ENCODE results near the gene AGRP.
"Not testable (repeated sequence)": the region's sequence is repeated elsewhere in the genome, so short reads cannot be mapped to it uniquely, and the experiment has no call there.

Gene AGRP

DNA sequence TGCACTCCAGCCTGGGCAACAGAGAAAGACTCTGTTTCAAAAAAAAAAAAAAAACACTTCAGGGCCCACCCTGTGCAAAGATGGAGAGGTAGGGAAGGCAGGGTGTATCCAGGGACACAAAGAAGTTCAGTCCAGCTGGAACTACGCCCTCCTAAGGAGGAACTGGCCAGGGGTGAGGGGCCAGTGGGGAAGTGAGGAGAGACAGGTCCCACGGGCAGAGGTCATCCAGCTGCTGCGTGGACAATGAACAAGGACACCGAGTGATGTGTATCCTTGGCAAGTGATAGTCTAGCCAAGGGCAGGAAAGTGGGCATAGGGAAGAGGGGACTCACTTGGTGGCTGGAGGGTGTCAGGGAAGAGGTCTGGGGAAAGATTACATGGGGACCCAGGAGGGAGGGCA lies 35.9 kb upstream of the AGRP start:
- Histone ChIP-seq H3K4me3 (ENCODE audit: low read depth, low read length) (no peak overlapping the region), H3K9me3 (ENCODE audit: control insufficient read depth, insufficient read depth, low read depth, low read length) (no peaks in the 10 kb centered on the region), H3K36me3 (ENCODE audit: control insufficient read depth, insufficient read depth, low read length) (no peaks in the 10 kb centered on the region), H3K4me1 (ENCODE audit: control insufficient read depth, insufficient read depth, low read length) (no peaks in the 10 kb centered on the region), H3K27ac (ENCODE audit: low read depth, low read length) (no peak overlapping the region), H3K27me3 (ENCODE audit: control insufficient read depth, insufficient read depth, low read length) (peaks cover 23% of the 10 kb centered on the region), H3K9ac (ENCODE audit: low read length) (no peak overlapping the region)

- H3K4me1 ChIP-seq (ENCODE audit: control insufficient read depth, insufficient read depth, low read length) = no peaks in the 10 kb centered on the region
- H3K4me3 ChIP-seq (ENCODE audit: low read depth, low read length) = no peak overlapping the region
- H3K36me3 ChIP-seq (ENCODE audit: control insufficient read depth, insufficient read depth, low read length) = no peaks in the 10 kb centered on the region
- no peak overlapping the region for H3K27ac ChIP-seq (ENCODE audit: low read depth, low read length)
- peaks cover 18% of the 10 kb centered on the region; the same call in 1 of the 2 replicates for H3K27me3 ChIP-seq (ENCODE audit: control insufficient read depth, insufficient read depth, low read length)
- no peak overlapping the region for H3K9ac ChIP-seq (ENCODE audit: low read length)
- no peaks in the 10 kb centered on the region for H3K9me3 ChIP-seq (ENCODE audit: control insufficient read depth, insufficient read depth, low read depth, low read length)
Measured at GRCh38 chr16:67518676-67519075, 35.3 kb upstream of the AGRP start.

GRCh38 chr16:67517661-67518423 lies 34.5 kb upstream of the AGRP start:
- peaks cover 17% of the 10 kb centered on the region; the same call in 1 of the 2 replicates for H3K27me3 ChIP-seq (ENCODE audit: control insufficient read depth, insufficient read depth, low read length)
- no peak overlapping the region for H3K4me3 ChIP-seq (ENCODE audit: low read depth, low read length)
- no peaks in the 10 kb centered on the region for H3K9me3 ChIP-seq (ENCODE audit: control insufficient read depth, insufficient read depth, low read depth, low read length)
- no peaks in the 10 kb centered on the region for H3K36me3 ChIP-seq (ENCODE audit: control insufficient read depth, insufficient read depth, low read length)
- no peak overlapping the region for H3K9ac ChIP-seq (ENCODE audit: low read length)
- H3K4me1 ChIP-seq (ENCODE audit: control insufficient read depth, insufficient read depth, low read length) = no peaks in the 10 kb centered on the region
- no peak overlapping the region for H3K27ac ChIP-seq (ENCODE audit: low read depth, low read length)

DNA sequence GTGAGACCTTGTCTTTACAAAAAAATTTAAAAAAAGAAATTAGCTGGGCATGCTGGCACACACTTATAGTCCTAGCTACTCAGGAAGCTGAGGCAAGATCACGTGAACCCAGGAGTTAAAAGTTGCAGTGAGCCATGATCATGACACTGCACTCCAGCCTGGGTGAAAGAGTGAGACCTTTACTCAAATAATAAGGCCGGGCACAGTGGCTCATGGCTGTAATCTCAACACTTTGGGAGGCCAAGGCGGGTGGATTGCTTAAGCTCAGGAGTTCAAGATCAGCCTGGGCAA lies 33.8 kb upstream of the AGRP start:
- Histone ChIP-seq H3K9ac (ENCODE audit: low read length) (no peak overlapping the region), H3K9me3 (ENCODE audit: control insufficient read depth, insufficient read depth, low read depth, low read length) (no peaks in the 10 kb centered on the region), H3K27me3 (ENCODE audit: control insufficient read depth, insufficient read depth, low read length) (peaks cover 13% of the 10 kb centered on the region; the same call in 1 of the 2 replicates), H3K36me3 (ENCODE audit: control insufficient read depth, insufficient read depth, low read length) (no peaks in the 10 kb centered on the region), H3K4me3 (ENCODE audit: low read depth, low read length) (no peak overlapping the region), H3K27ac (ENCODE audit: low read depth, low read length) (no peak overlapping the region), H3K4me1 (ENCODE audit: control insufficient read depth, insufficient read depth, low read length) (no peaks in the 10 kb centered on the region)

DNA sequence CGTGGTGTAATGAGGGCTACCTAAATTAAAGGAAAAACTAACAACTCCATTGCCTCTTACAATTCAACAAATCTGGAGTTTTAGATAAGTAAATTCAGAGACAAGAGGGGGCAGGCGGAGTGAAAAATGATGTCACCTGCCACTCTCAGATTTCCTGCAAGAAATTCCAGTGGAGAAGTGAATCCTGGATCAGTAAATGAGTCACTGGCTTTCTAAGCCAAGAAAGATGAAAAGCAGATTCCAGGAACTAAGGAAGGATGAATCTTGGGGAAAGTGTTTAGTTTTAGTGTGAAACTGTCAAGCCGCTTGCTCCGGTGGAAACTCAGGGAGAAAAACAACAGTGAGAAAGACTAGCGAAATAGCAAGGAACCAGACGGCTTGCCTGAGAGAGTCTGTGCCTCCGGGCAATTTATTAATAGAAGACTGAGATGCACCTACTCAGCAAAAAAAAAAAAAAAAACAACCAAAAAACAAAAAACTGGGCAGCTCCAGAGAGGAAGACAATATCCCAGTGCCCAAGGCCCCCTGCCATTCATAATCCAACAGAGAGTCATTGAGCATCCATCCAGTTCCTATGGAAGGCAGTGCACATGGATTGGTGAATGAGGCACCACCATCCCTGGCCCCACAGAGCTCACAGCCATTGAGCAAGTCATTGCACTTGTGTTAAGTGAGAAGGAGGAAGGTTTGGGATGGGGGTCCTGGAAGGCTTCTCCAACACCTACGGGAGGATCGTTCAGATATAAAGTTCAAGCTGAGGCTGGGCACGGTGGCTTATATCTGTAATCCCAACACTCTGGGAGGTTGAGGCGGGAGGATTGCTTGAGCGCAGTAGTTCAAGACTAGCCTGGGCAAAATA lies 33.2 kb upstream of the AGRP start:
- Histone ChIP-seq H3K27me3 (ENCODE audit: control insufficient read depth, insufficient read depth, low read length) (peaks cover 13% of the 10 kb centered on the region; the same call in 1 of the 2 replicates), H3K9ac (ENCODE audit: low read length) (no peak overlapping the region), H3K36me3 (ENCODE audit: control insufficient read depth, insufficient read depth, low read length) (no peaks in the 10 kb centered on the region), H3K4me1 (ENCODE audit: control insufficient read depth, insufficient read depth, low read length) (no peaks in the 10 kb centered on the region), H3K9me3 (ENCODE audit: control insufficient read depth, insufficient read depth, low read depth, low read length) (no peaks in the 10 kb centered on the region), H3K4me3 (ENCODE audit: low read depth, low read length) (no peak overlapping the region), H3K27ac (ENCODE audit: low read depth, low read length) (no peak overlapping the region)

GRCh38 chr16:67514382-67514828 lies 31.1 kb upstream of the AGRP start:
- Histone ChIP-seq H3K27ac (ENCODE audit: low read depth, low read length) (no peak overlapping the region), H3K27me3 (ENCODE audit: control insufficient read depth, insufficient read depth, low read length) (peaks cover 11% of the 10 kb centered on the region; the same call in 1 of the 2 replicates), H3K4me3 (ENCODE audit: low read depth, low read length) (no peak overlapping the region), H3K9ac (ENCODE audit: low read length) (no peak overlapping the region), H3K36me3 (ENCODE audit: control insufficient read depth, insufficient read depth, low read length) (no peaks in the 10 kb centered on the region), H3K4me1 (ENCODE audit: control insufficient read depth, insufficient read depth, low read length) (no peaks in the 10 kb centered on the region), H3K9me3 (ENCODE audit: control insufficient read depth, insufficient read depth, low read depth, low read length) (no peaks in the 10 kb centered on the region)

GRCh38 chr16:67513892-67514291 lies 30.5 kb upstream of the AGRP start:
- not testable (repeated sequence) for H3K4me1 ChIP-seq (ENCODE audit: control insufficient read depth, insufficient read depth, low read length); H3K36me3 ChIP-seq (ENCODE audit: control insufficient read depth, insufficient read depth, low read length); H3K9ac ChIP-seq (ENCODE audit: low read length); H3K9me3 ChIP-seq (ENCODE audit: control insufficient read depth, insufficient read depth, low read depth, low read length); H3K4me3 ChIP-seq (ENCODE audit: low read depth, low read length); H3K27me3 ChIP-seq (ENCODE audit: control insufficient read depth, insufficient read depth, low read length); H3K27ac ChIP-seq (ENCODE audit: low read depth, low read length)

GRCh38 chr16:67509016-67509415 lies 25.7 kb upstream of the AGRP start:
- H3K4me3 ChIP-seq (ENCODE audit: low read depth, low read length) = no peak overlapping the region
- H3K27ac ChIP-seq (ENCODE audit: low read depth, low read length) = no peak overlapping the region
- H3K9me3 ChIP-seq (ENCODE audit: control insufficient read depth, insufficient read depth, low read depth, low read length) = no peaks in the 10 kb centered on the region
- no peak overlapping the region for H3K9ac ChIP-seq (ENCODE audit: low read length)
- H3K36me3 ChIP-seq (ENCODE audit: control insufficient read depth, insufficient read depth, low read length) = no peaks in the 10 kb centered on the region
- no peaks in the 10 kb centered on the region for H3K27me3 ChIP-seq (ENCODE audit: control insufficient read depth, insufficient read depth, low read length)
- H3K4me1 ChIP-seq (ENCODE audit: control insufficient read depth, insufficient read depth, low read length) = 0 out of 2 replicates have a peak, but pooled peaks cover 2% of the 10 kb centered on the region

DNA sequence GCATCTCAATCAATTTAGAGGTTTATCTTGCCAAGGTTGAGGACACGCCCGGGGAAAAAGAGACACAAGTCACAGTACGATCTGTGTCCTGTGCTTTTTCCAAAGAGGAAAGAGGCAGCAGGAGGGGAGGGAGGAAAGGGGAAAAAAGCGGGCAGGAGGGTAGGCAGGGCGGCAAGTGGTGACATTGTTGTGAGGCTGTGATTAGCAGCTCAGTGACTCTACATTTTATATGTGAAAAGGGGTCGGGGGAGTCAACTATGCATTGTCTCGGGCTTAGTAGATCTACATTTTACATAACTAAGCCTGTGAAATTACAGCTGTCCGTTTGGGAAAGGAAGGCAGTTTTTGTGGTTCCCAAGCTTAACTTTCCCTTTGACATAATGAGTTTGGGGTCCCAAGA lies 23.1 kb upstream of the AGRP start:
- Histone ChIP-seq H3K9ac (ENCODE audit: low read length) (no peak overlapping the region), H3K36me3 (ENCODE audit: control insufficient read depth, insufficient read depth, low read length) (no peaks in the 10 kb centered on the region)

GRCh38 chr16:67504031-67505021 lies 21.0 kb upstream of the AGRP start:
- Histone ChIP-seq H3K9me3 (ENCODE audit: control insufficient read depth, insufficient read depth, low read depth, low read length) (no peaks in the 10 kb centered on the region), H3K36me3 (ENCODE audit: control insufficient read depth, insufficient read depth, low read length) (no peaks in the 10 kb centered on the region), H3K4me1 (ENCODE audit: control insufficient read depth, insufficient read depth, low read length) (0 out of 2 replicates have a peak, but pooled peaks cover 2% of the 10 kb centered on the region), H3K27ac (ENCODE audit: low read depth, low read length) (no peak overlapping the region), H3K4me3 (ENCODE audit: low read depth, low read length) (no peak overlapping the region), H3K27me3 (ENCODE audit: control insufficient read depth, insufficient read depth, low read length) (peaks cover 1% of the 10 kb centered on the region; the same call in 1 of the 2 replicates), H3K9ac (ENCODE audit: low read length) (no peak overlapping the region)

More for the DNA sequence above, 23.1 kb upstream of the AGRP start:
- 0 out of 2 replicates have a peak, but pooled peaks cover 2% of the 10 kb centered on the region for H3K4me1 ChIP-seq (ENCODE audit: control insufficient read depth, insufficient read depth, low read length)
- H3K27me3 ChIP-seq (ENCODE audit: control insufficient read depth, insufficient read depth, low read length) = no peaks in the 10 kb centered on the region
- no peaks in the 10 kb centered on the region for H3K9me3 ChIP-seq (ENCODE audit: control insufficient read depth, insufficient read depth, low read depth, low read length)
- H3K27ac ChIP-seq (ENCODE audit: low read depth, low read length) = no peak overlapping the region
- H3K4me3 ChIP-seq (ENCODE audit: low read depth, low read length) = no peak overlapping the region

All from HUES6 (cell line).